Measurements from ENCODE around the gene CNPPD1. TPM values are rescaled to one million over a fixed set of nuclear protein-coding genes. Genes with fewer than 3 reads are reported as not detected.

The CNPPD1 gene
- polyA plus RNA-seq, 1 experiment, result 29.9 TPM

DNA sequence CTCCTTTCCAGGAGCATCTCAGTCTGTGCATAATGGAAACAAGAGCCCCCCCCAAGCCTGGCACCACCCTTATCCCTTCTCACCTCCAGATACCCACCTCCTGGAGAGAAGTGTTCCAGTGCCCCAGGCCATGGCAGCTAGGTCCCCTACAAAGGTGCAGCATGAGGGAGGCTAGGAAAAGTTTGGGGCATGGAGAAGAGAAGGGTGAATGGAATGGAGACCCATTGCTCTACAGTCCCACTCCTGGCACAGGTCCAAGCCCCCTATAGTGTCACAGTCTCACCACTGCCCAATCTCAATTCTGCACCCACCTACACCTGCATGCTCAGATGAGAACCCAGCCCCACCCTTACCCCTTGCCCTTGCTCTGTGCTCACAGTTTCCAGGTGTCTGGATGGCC lies 7.8 kb downstream of the CNPPD1 start:
- ChIA-PET CTCF (no interaction called here), POLR2A (no interaction called here)
- H3K27ac ChIP-seq (ENCODE audit: low read depth, low read length), result no peak overlapping the region

DNA sequence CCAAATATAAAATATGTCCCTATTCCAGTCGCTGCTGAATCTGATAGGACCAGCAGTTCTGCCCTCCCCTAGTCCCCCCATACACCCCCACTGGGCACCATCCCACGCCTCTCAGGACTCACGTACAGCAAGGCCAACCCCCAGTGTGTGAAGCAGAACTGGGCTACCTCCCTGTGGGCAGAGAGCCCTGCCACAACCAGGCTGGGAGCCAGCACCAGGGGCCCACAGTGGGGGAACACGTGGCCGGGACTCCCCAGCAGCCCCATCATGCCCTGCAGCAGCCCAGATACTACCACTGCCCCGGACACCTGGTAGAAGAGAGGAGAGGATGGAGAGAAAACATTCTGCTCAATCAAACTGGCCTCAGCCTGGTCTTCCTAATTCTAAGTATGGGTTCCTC lies 8.2 kb downstream of the CNPPD1 start:
- POLR2A ChIA-PET, result no interaction called here
- CTCF ChIA-PET, result no interaction called here

More for the DNA sequence above, 7.8 kb downstream of the CNPPD1 start:
- H3K27me3 ChIP-seq (ENCODE audit: control insufficient read depth, insufficient read depth, low read length), result no peaks in the 10 kb centered on the region
- H3K4me3 ChIP-seq (ENCODE audit: low read depth, low read length), result no peak overlapping the region
- H3K9me3 ChIP-seq (ENCODE audit: control insufficient read depth, insufficient read depth, low read length), result no peaks in the 10 kb centered on the region; the same call in 1 of the 2 replicates
- TF ChIP-seq, protein P1, sequence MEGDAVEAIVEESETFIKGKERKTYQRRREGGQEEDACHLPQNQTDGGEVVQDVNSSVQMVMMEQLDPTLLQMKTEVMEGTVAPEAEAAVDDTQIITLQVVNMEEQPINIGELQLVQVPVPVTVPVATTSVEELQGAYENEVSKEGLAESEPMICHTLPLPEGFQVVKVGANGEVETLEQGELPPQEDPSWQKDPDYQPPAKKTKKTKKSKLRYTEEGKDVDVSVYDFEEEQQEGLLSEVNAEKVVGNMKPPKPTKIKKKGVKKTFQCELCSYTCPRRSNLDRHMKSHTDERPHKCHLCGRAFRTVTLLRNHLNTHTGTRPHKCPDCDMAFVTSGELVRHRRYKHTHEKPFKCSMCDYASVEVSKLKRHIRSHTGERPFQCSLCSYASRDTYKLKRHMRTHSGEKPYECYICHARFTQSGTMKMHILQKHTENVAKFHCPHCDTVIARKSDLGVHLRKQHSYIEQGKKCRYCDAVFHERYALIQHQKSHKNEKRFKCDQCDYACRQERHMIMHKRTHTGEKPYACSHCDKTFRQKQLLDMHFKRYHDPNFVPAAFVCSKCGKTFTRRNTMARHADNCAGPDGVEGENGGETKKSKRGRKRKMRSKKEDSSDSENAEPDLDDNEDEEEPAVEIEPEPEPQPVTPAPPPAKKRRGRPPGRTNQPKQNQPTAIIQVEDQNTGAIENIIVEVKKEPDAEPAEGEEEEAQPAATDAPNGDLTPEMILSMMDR (IDR thresholded peaks at IDR 0.05; ENCODE audit: low read depth, low read length), result no peak
- DNase-seq (ENCODE audit: low read depth, low spot score), result no peak

DNA sequence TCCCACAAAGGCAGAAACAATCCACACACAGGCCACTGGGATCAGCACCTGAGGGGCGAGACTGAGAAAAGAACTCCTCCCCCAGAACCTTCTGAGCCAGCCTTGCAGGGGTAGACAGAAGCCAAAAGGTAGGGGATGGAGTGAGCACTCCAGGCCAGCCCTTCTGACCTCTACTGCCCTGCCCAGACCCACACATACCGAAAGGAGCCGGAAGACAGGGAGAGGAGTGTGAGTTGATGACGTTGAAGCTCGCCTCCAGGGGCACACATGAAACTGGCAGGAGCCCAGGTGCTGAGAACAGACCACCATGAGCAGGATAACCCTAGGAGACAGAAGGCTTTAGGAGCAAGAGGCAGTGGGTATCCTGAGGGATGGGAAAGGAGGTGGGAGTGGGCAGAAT lies 8.7 kb downstream of the CNPPD1 start:
- Histone ChIP-seq H3K27me3 (ENCODE audit: control insufficient read depth, insufficient read depth, low read length) (no peaks in the 10 kb centered on the region), H3K27ac (ENCODE audit: low read depth, low read length) (no peak overlapping the region), H3K4me3 (ENCODE audit: low read depth, low read length) (no peak overlapping the region), H3K9me3 (ENCODE audit: control insufficient read depth, insufficient read depth, low read length) (no peaks in the 10 kb centered on the region; the same call in 1 of the 2 replicates)
- DNase-seq (ENCODE audit: low read depth, low spot score), result no peak
- TF ChIP-seq, protein P1 (IDR thresholded peaks at IDR 0.05; ENCODE audit: low read depth, low read length), result no peak
- ChIA-PET POLR2A (no interaction called here), CTCF (no interaction called here)

More for the DNA sequence above, 8.2 kb downstream of the CNPPD1 start:
- TF ChIP-seq, protein P1 (IDR thresholded peaks at IDR 0.05; ENCODE audit: low read depth, low read length), result no peak
- H3K27me3 ChIP-seq (ENCODE audit: control insufficient read depth, insufficient read depth, low read length), result no peaks in the 10 kb centered on the region
- no peak overlapping the region for H3K4me3 ChIP-seq (ENCODE audit: low read depth, low read length)
- no peak overlapping the region for H3K27ac ChIP-seq (ENCODE audit: low read depth, low read length)
- DNase-seq (ENCODE audit: low read depth, low spot score), result no peak
- H3K9me3 ChIP-seq (ENCODE audit: control insufficient read depth, insufficient read depth, low read length), result no peaks in the 10 kb centered on the region; the same call in 1 of the 2 replicates

DNA sequence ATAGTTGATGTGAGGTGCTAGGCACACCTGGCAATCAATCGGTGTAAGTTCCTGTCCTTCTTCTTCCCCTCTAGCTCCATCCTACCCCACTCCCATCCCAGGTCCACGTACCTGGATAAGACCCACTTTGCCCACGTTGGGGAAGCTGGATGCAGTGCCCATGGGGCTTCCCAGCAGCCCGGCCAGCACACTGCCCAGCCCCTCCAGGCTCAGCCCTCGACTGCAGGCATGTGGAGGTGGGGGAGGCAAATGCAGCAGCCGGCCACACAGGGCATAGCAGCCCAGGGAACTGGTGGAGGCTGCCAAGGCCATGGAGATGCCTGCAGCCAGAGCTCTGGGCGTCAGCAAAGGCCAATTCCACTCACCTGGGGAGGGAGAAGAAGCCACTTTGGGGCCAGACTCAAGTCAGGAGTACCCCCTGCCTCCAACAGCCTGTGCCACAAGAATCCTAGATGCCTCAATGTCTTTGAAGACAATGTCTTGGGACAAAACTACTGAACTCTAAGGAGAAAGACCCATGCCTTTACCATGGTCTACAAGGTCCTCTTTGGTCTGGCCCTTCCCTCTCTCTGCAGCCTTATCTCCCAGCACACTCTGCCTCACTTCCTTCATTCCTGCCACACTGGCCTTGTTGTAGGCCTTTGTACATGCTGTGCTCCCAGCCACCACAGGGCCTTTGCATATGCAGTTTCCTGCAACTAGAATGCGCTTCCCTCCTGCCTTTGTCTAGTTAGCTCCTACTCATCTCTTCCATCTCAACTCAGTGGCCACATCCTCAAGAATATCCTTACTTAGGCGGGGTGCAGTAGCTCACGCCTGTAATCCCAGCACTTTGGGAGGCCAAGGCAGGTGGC lies 11.4 kb downstream of the CNPPD1 start:
- TF ChIP-seq, protein P1 (IDR thresholded peaks at IDR 0.05; ENCODE audit: low read depth, low read length), result no peak

DNA sequence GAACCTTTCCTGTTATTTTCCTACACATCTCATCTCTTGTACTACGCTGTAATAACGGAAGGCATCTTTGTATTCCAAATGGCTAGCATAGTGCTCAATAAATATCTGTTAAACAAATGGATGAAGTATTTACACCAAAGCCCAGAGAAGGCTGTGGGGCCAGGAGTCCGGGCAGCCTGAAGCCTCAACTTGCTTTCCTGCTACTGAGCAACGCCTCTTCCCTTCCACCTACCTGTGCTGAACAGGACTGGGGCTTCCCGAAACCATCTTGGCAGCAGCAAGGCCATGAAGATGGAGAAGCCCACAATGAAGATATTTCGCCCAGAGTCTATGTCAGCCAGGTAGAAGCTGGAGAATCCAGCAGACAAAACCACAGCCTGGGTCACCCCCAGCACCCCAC lies 13.6 kb downstream of the CNPPD1 start:
- TF ChIP-seq, protein P1 (IDR thresholded peaks at IDR 0.05; ENCODE audit: low read depth, low read length), result no peak
- Histone ChIP-seq H3K27me3 (ENCODE audit: control insufficient read depth, insufficient read depth, low read length) (no peaks in the 10 kb centered on the region), H3K27ac (ENCODE audit: low read depth, low read length) (no peak overlapping the region), H3K9me3 (ENCODE audit: control insufficient read depth, insufficient read depth, low read length) (no peaks in the 10 kb centered on the region; the same call in 1 of the 2 replicates), H3K4me3 (ENCODE audit: low read depth, low read length) (no peak overlapping the region)
- ChIA-PET POLR2A (no interaction called here), CTCF (interaction anchor here (1.0 to 1.8 kb wide), 2 partner anchors 8 to 132 kb away, joined by 4 to 7 read pairs; no protein-coding TSS in a partner anchor)
- no peak for DNase-seq (ENCODE audit: low read depth, low spot score)

More for the DNA sequence above, 11.4 kb downstream of the CNPPD1 start:
- Histone ChIP-seq H3K4me3 (ENCODE audit: low read depth, low read length) (no peak overlapping the region), H3K27ac (ENCODE audit: low read depth, low read length) (no peak overlapping the region), H3K9me3 (ENCODE audit: control insufficient read depth, insufficient read depth, low read length) (no peaks in the 10 kb centered on the region; the same call in 1 of the 2 replicates), H3K27me3 (ENCODE audit: control insufficient read depth, insufficient read depth, low read length) (no peaks in the 10 kb centered on the region)
- DNase-seq (ENCODE audit: low read depth, low spot score), result no peak
- ChIA-PET CTCF (interaction anchor here (1.2 to 2.0 kb wide), 5 partner anchors 10 to 130 kb away, joined by 3 to 9 read pairs (median 5); no protein-coding TSS in a partner anchor), POLR2A (no interaction called here)
